Measurements from ENCODE around the gene ASCC3. TPM values are rescaled to one million over a fixed set of nuclear protein-coding genes. Genes with fewer than 3 reads are reported as not detected.
"Not testable (repeated sequence)": the region's sequence is repeated elsewhere in the genome, so short reads cannot be mapped to it uniquely, and the experiment has no call there.

ASCC3 gene
- total and polyA plus RNA-seq, 2 experiments from 2014 or later = 34.0 to 77.6 TPM

GRCh38 chr6:100751590-100751989 lies 129.5 kb downstream of the ASCC3 start:
- no peak for DNase-seq (ENCODE audit: low spot score)
- TF ChIP-seq, protein P1, sequence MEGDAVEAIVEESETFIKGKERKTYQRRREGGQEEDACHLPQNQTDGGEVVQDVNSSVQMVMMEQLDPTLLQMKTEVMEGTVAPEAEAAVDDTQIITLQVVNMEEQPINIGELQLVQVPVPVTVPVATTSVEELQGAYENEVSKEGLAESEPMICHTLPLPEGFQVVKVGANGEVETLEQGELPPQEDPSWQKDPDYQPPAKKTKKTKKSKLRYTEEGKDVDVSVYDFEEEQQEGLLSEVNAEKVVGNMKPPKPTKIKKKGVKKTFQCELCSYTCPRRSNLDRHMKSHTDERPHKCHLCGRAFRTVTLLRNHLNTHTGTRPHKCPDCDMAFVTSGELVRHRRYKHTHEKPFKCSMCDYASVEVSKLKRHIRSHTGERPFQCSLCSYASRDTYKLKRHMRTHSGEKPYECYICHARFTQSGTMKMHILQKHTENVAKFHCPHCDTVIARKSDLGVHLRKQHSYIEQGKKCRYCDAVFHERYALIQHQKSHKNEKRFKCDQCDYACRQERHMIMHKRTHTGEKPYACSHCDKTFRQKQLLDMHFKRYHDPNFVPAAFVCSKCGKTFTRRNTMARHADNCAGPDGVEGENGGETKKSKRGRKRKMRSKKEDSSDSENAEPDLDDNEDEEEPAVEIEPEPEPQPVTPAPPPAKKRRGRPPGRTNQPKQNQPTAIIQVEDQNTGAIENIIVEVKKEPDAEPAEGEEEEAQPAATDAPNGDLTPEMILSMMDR (IDR thresholded peaks at IDR 0.05; ENCODE audit: poor library complexity) = no peak
- no peak for TF ChIP-seq EZH2phosphoT487 (IDR thresholded peaks at IDR 0.05; ENCODE audit: low read depth, severe bottlenecking, unreplicated experiment)
- TF ChIP-seq EZH2 (IDR thresholded peaks at IDR 0.05; ENCODE audit: borderline replicate concordance) = no peak
- Histone ChIP-seq H3K9me3 (ENCODE audit: low read depth) (no peaks in the 10 kb centered on the region), H3K27me3 (no peaks in the 10 kb centered on the region), H3K36me3 (replicated peaks; ENCODE audit: insufficient read depth, low read depth) (no peaks in the 10 kb centered on the region), H3K79me2 (no peaks in the 10 kb centered on the region), H3K9me2 (replicated peaks; ENCODE audit: insufficient read depth) (no peaks in the 10 kb centered on the region), H3K27ac (no peak overlapping the region), H2AFZ (no peak overlapping the region), H3K4me2 (no peak overlapping the region), H3K4me3 (no peak overlapping the region), H3K4me1 (ENCODE audit: insufficient read depth) (no peaks in the 10 kb centered on the region), H4K20me1 (ENCODE audit: insufficient read depth, poor library complexity, severe bottlenecking) (no peaks in the 10 kb centered on the region)
- 50% methylated on average over 3 of the region's 3 CpGs for WGBS (ENCODE audit: low lambda C conversion rate, missing lambda C conversion rate)

GRCh38 chr6:100745419-100746041 lies 135.6 kb downstream of the ASCC3 start:
- H3K4me2 ChIP-seq = no peak overlapping the region
- H3K36me3 ChIP-seq (replicated peaks; ENCODE audit: insufficient read depth, low read depth) = no peaks in the 10 kb centered on the region
- no peak for DNase-seq (ENCODE audit: low spot score)
- 91% methylated on average over 5 of the region's 5 CpGs for WGBS (ENCODE audit: low lambda C conversion rate, missing lambda C conversion rate)
- TF ChIP-seq EZH2 (IDR thresholded peaks at IDR 0.05; ENCODE audit: borderline replicate concordance) = no peak
- TF ChIP-seq, protein P1 (IDR thresholded peaks at IDR 0.05; ENCODE audit: poor library complexity) = no peak
- no peak overlapping the region for H2AFZ ChIP-seq
- no peak overlapping the region for H3K4me3 ChIP-seq
- H3K27ac ChIP-seq = no peak overlapping the region
- no peaks in the 10 kb centered on the region for H3K4me1 ChIP-seq (ENCODE audit: insufficient read depth)
- no peaks in the 10 kb centered on the region for H3K9me2 ChIP-seq (replicated peaks; ENCODE audit: insufficient read depth)
- no peaks in the 10 kb centered on the region for H4K20me1 ChIP-seq (ENCODE audit: insufficient read depth, poor library complexity, severe bottlenecking)
- H3K27me3 ChIP-seq = no peaks in the 10 kb centered on the region
- peaks cover 10% of the 10 kb centered on the region for H3K9me3 ChIP-seq (ENCODE audit: low read depth)
- no peaks in the 10 kb centered on the region for H3K79me2 ChIP-seq

- Histone ChIP-seq H3K4me1 (ENCODE audit: insufficient read depth) (no peaks in the 10 kb centered on the region), H3K79me2 (no peaks in the 10 kb centered on the region), H4K20me1 (ENCODE audit: insufficient read depth, poor library complexity, severe bottlenecking) (no peaks in the 10 kb centered on the region), H3K36me3 (replicated peaks; ENCODE audit: insufficient read depth, low read depth) (no peaks in the 10 kb centered on the region), H3K27me3 (no peaks in the 10 kb centered on the region), H3K9me3 (ENCODE audit: low read depth) (peaks cover 10% of the 10 kb centered on the region), H3K27ac (no peak overlapping the region), H3K4me2 (no peak overlapping the region), H2AFZ (no peak overlapping the region), H3K4me3 (no peak overlapping the region), H3K9me2 (replicated peaks; ENCODE audit: insufficient read depth) (no peaks in the 10 kb centered on the region)
- TF ChIP-seq EZH2 (IDR thresholded peaks at IDR 0.05; ENCODE audit: borderline replicate concordance) = no peak
- TF ChIP-seq, protein P1 (IDR thresholded peaks at IDR 0.05; ENCODE audit: poor library complexity) = no peak
- TF ChIP-seq EZH2phosphoT487 (IDR thresholded peaks at IDR 0.05; ENCODE audit: low read depth, severe bottlenecking, unreplicated experiment) = no peak
- DNase-seq (ENCODE audit: low spot score) = no peak
Observed at GRCh38 chr6:100740439-100740838, 140.7 kb downstream of the ASCC3 start.

GRCh38 chr6:100737720-100738119 lies 143.4 kb downstream of the ASCC3 start:
- H3K79me2 ChIP-seq; H2AFZ ChIP-seq; H3K27ac ChIP-seq; H3K27me3 ChIP-seq; H3K4me3 ChIP-seq; H3K4me2 ChIP-seq; DNase-seq (ENCODE audit: low spot score); H4K20me1 ChIP-seq (ENCODE audit: insufficient read depth, poor library complexity, severe bottlenecking); H3K4me1 ChIP-seq (ENCODE audit: insufficient read depth); H3K9me2 ChIP-seq (replicated peaks; ENCODE audit: insufficient read depth); H3K36me3 ChIP-seq (replicated peaks; ENCODE audit: insufficient read depth, low read depth): not testable (repeated sequence)
- peaks cover 10% of the 10 kb centered on the region for H3K9me3 ChIP-seq (ENCODE audit: low read depth)

Data from hepatocyte (in vitro differentiated cells).